ENCODE results near the gene DYSF.

DNA sequence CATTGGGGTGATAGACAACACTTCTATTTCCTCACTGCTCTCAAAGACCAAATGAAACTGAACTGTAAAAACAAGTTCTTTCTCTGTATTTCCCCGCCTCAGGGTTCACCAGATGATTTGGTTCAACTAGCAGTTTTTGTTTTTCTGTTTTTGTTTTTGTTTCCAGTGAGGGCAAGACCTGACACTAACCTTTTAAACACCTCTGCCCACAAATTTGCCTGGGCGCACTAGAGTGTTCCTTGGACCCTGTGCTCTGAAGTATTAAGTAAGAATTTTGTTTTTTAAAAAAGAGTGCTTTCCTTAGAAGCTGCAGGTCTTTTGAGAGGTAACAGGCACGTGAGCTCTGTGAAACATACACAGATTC, 92.9 kb downstream of the DYSF start:
- TF ChIP-seq, protein P1, sequence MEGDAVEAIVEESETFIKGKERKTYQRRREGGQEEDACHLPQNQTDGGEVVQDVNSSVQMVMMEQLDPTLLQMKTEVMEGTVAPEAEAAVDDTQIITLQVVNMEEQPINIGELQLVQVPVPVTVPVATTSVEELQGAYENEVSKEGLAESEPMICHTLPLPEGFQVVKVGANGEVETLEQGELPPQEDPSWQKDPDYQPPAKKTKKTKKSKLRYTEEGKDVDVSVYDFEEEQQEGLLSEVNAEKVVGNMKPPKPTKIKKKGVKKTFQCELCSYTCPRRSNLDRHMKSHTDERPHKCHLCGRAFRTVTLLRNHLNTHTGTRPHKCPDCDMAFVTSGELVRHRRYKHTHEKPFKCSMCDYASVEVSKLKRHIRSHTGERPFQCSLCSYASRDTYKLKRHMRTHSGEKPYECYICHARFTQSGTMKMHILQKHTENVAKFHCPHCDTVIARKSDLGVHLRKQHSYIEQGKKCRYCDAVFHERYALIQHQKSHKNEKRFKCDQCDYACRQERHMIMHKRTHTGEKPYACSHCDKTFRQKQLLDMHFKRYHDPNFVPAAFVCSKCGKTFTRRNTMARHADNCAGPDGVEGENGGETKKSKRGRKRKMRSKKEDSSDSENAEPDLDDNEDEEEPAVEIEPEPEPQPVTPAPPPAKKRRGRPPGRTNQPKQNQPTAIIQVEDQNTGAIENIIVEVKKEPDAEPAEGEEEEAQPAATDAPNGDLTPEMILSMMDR (IDR thresholded peaks at IDR 0.05; ENCODE audit: low read depth, low read length), result no peak
- TF ChIP-seq EZH2phosphoT487 (IDR thresholded peaks at IDR 0.05; ENCODE audit: low read depth), result no peak
